Heart left ventricle (tissue), 16 donors: ENCODE results near the gene STARD13. TPM values are rescaled to one million over a fixed set of nuclear protein-coding genes. Genes with fewer than 3 reads are reported as not detected.

Experiments used
- ATAC-seq, 4 donors: fragments of 200-7000 bp; cut with Tn5 transposase; one replicate each; pipeline ENCODE4 v1.9.1; 2020 to 2022; ENCODE audit warnings: moderate library complexity in 4 of 4, mild to moderate bottlenecking in 3 of 4, moderate number of reproducible peaks in 1 of 4
- DNase-seq, 5 donors: peaks; one replicate each; pipeline ENCODE4 v3.0.0-alpha.2; 2020
- H3K27ac ChIP-seq, 12 donors: fragments of 200-600 bp; sonication (generic) in 4 of 12; one replicate each; pipeline versions ENCODE4 v1.5.0 to v1.8.0; 2016 to 2022; ENCODE audit warnings: mild to moderate bottlenecking in 2 of 12
- H3K27me3 ChIP-seq, 9 donors: fragments of 200-600 bp; sonication (generic) in 2 of 9; one replicate each; pipeline versions ENCODE4 v1.5.1 to v1.8.0; 2016 to 2022; ENCODE audit warnings: mild to moderate bottlenecking in 3 of 9
- H3K36me3 ChIP-seq, 9 donors: fragments of 200-600 bp; sonication (generic) in 2 of 9; one replicate each; pipeline versions ENCODE4 v1.5.0 to v1.8.0; 2018 to 2022; ENCODE audit warnings: mild to moderate bottlenecking in 2 of 9
- H3K4me1 ChIP-seq, 12 donors: fragments of 200-600 bp; sonication (generic) in 4 of 12; one replicate each; pipeline versions ENCODE4 v1.5.0 to v1.8.0; 2016 to 2022; ENCODE audit warnings: mild to moderate bottlenecking in 3 of 12
- H3K4me3 ChIP-seq, 12 donors: fragments of 200-600 bp; sonication (generic) in 4 of 12; one replicate each; pipeline versions ENCODE4 v1.5.0 to v1.8.0; 2017 to 2022; ENCODE audit warnings: mild to moderate bottlenecking in 9 of 12, moderate library complexity in 4 of 12
- H3K9me3 ChIP-seq, 12 donors: fragments of 200-600 bp; sonication (generic) in 4 of 12; one replicate each; pipeline versions ENCODE4 v1.5.0 to v1.8.0; 2016 to 2022; ENCODE audit warnings: mild to moderate bottlenecking in 1 of 12
- POLR2A ChIP-seq, 2 donors: fragments of 450-650 bp; IDR thresholded peaks; one replicate each; pipeline ENCODE4 v1.6.1; 2017; ENCODE audit warnings: antibody characterized with exemption in 2 of 2, mild to moderate bottlenecking in 2 of 2, moderate library complexity in 2 of 2
- WGBS, 4 donors: extraction: QIAGEN DNeasy Blood & Tissue Kit in 2 of 4; methylation state at CpG; one replicate each; pipeline versions ENCODE4 v1.1.5 to v1.1.7; 2013 to 2018; 5-methylcytosine and 5-hydroxymethylcytosine counted together
- intact Hi-C, 10 donors: fragments of 100-400 bp; cut with DNase I; formaldehyde crosslinking; loops; one replicate each; pipeline versions ENCODE4 v1.11.1 to v1.14.2; 2022
- polyA plus RNA-seq, 2 donors: library from polyadenylated mRNA; stranded (reverse); fragments of 200-250 nt; gene quantifications; one replicate each; pipeline ENCODE4 v1.2.3, GENCODE V29; 2013
- total RNA-seq, 9 donors: library from RNA; depleted of rRNA in 2 of 9; stranded (reverse); fragments of >200 nt in 2 of 9; fragmentation: NEBNext Ultra II Directional in 3 of 9; extraction: Animal tissue kit (Norgen Biotek cat#: 25700) in 3 of 9; gene quantifications; one replicate each; pipeline versions ENCODE4 v1.1.0 to v1.2.4, GENCODE V29; 2016 to 2023
- TF ChIP-seq, protein P1 (sequence below), 12 donors: fragments of 200-600 bp; sonication (generic) in 4 of 12; IDR thresholded peaks; one replicate each; pipeline versions ENCODE4 v1.5.0 to v1.8.0; 2018 to 2022; ENCODE audit warnings: antibody characterized with exemption in 12 of 12, mild to moderate bottlenecking in 5 of 12
- donor health status: ischemic (EF 13 %, LVEDD 7.1; RV severe dilation, severe dysfunction).
- donor health status: healthy with polysubstance abuse.
- donor health status: DM: no; HTN: yes; CAD: no.
- donor health status: DM: no; HTN: no; CAD: no.
- donor health status: ischemic (EF 25% LVEDD 6.9; RV normal size, moderate dysfunction).
- donor health status: ischemic (EF 25% LVEDD 5.7; RV mildly dilated, moderate dysfunction).
- donor health status: healthy.
- donor health status: DM: yes; HTN: yes; CAD: no.
- donor health status: ischemic (EF 35%, LVEDD 5.7; RV mildly dilated, moderate dysfunction).
- donor health status: nonischemic (EF 11% LVEDD 7.7; RV severe dilation, severe dysfunction).
- donor health status: DM: yes; HTN: yes; CAD: no.
- donor health status: PGD.
- donor health status: ischemic (EF 29% LVEDD 5.4; RV normal size, mild dysfunction).
- donor health status: nonischemic (EF 23%, LVEDD 6.1; RV moderate dilation, normal function).

STARD13 gene
- total and polyA plus RNA-seq, 11 donors: 9.3 to 39.2 (median 28.3) TPM

- no peaks in the 10 kb centered on the region for H3K27me3 ChIP-seq
- ATAC-seq (peak in 1 of 4 donors; percentile 51), DNase-seq (no peak)
- no peaks in the 10 kb centered on the region for H3K9me3 ChIP-seq
- H3K36me3 ChIP-seq: no peaks in the 10 kb centered on the region
- WGBS, 4 donors: 3 to 12% (median 7%) methylated on average over 1 of the region's 1 CpG
- intact Hi-C loops: loop anchor here in 8 of 10 donors (2.0 to 10.0 kb wide), 10 partner anchors 33 to 441 kb away; no protein-coding TSS in a partner anchor
- H3K4me1 ChIP-seq: peaks cover 6 to 64% (median 46%) of the 10 kb centered on the region in 12 donors
- H3K27ac ChIP-seq: peak overlapping the region; percentile 89 to 98 (median 96)
- TF ChIP-seq POLR2A (IDR thresholded peaks at IDR 0.05): no peak
- TF ChIP-seq, protein P1, sequence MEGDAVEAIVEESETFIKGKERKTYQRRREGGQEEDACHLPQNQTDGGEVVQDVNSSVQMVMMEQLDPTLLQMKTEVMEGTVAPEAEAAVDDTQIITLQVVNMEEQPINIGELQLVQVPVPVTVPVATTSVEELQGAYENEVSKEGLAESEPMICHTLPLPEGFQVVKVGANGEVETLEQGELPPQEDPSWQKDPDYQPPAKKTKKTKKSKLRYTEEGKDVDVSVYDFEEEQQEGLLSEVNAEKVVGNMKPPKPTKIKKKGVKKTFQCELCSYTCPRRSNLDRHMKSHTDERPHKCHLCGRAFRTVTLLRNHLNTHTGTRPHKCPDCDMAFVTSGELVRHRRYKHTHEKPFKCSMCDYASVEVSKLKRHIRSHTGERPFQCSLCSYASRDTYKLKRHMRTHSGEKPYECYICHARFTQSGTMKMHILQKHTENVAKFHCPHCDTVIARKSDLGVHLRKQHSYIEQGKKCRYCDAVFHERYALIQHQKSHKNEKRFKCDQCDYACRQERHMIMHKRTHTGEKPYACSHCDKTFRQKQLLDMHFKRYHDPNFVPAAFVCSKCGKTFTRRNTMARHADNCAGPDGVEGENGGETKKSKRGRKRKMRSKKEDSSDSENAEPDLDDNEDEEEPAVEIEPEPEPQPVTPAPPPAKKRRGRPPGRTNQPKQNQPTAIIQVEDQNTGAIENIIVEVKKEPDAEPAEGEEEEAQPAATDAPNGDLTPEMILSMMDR (IDR thresholded peaks at IDR 0.05): no peak
- H3K4me3 ChIP-seq: peak overlapping the region; percentile 50 to 84 (median 68)
Measured at GRCh38 chr13:33284031-33284430, 1.5 kb downstream of the STARD13 start.

- 9 to 19% (median 14%) methylated on average over 1 of the region's 1 CpG for WGBS, 4 donors
- intact Hi-C loops: loop anchor here in 6 of 10 donors (5.0 to 10.0 kb wide), 6 partner anchors 46 to 441 kb away; no protein-coding TSS in a partner anchor
- no peak for TF ChIP-seq POLR2A (IDR thresholded peaks at IDR 0.05)
- TF ChIP-seq, protein P1 (IDR thresholded peaks at IDR 0.05): no peak
- H3K9me3 ChIP-seq: no peaks in the 10 kb centered on the region
- peak overlapping the region; percentile 71 to 98 (median 96) for H3K27ac ChIP-seq
- H3K4me1 ChIP-seq: peaks cover 8 to 70% (median 53%) of the 10 kb centered on the region in 12 donors
- DNase-seq (no peak), ATAC-seq (no peak)
- H3K36me3 ChIP-seq: no peaks in the 10 kb centered on the region
- no peaks in the 10 kb centered on the region for H3K27me3 ChIP-seq
- peak overlapping the region; percentile 50 to 84 (median 68) for H3K4me3 ChIP-seq
Measured at GRCh38 chr13:33283195-33283911, 2.2 kb downstream of the STARD13 start.

GRCh38 chr13:33281951-33282595 is 3.5 kb downstream of the STARD13 start:
- no peak for DNase-seq
- Histone ChIP-seq H3K4me3 (peak overlapping the region in 3 of 12 donors; percentile 62 to 75 (median 67)), H3K27me3 (no peaks in the 10 kb centered on the region), H3K27ac (peak overlapping the region in 8 of 12 donors; percentile 89 to 98 (median 96)), H3K9me3 (no peaks in the 10 kb centered on the region), H3K36me3 (no peaks in the 10 kb centered on the region), H3K4me1 (peaks cover 8 to 83% (median 65%) of the 10 kb centered on the region in 12 donors)
- no peak for TF ChIP-seq POLR2A (IDR thresholded peaks at IDR 0.05)
- TF ChIP-seq, protein P1 (IDR thresholded peaks at IDR 0.05): no peak
- WGBS, 4 donors: 81 to 86% (median 83%) methylated on average over 2 of the region's 2 CpGs
- ATAC-seq: no peak
- intact Hi-C loops: loop anchor here in 6 of 10 donors (5.0 to 10.0 kb wide), 6 partner anchors 45 to 443 kb away; no protein-coding TSS in a partner anchor

- Histone ChIP-seq H3K4me1 (peaks cover 14 to 85% (median 68%) of the 10 kb centered on the region in 12 donors), H3K4me3 (no peak overlapping the region), H3K27me3 (no peaks in the 10 kb centered on the region), H3K9me3 (no peaks in the 10 kb centered on the region), H3K27ac (peak overlapping the region in 5 of 12 donors; percentile 61 to 91 (median 73)), H3K36me3 (no peaks in the 10 kb centered on the region)
- ATAC-seq: no peak
- WGBS, 4 donors: 85 to 92% (median 90%) methylated on average over 5 of the region's 5 CpGs
- TF ChIP-seq POLR2A (IDR thresholded peaks at IDR 0.05): no peak
- TF ChIP-seq, protein P1 (IDR thresholded peaks at IDR 0.05): no peak
- intact Hi-C loops: loop anchor here in 6 of 10 donors (5.0 to 10.0 kb wide), 6 partner anchors 44 to 444 kb away; no protein-coding TSS in a partner anchor
- DNase-seq: no peak
Measured at GRCh38 chr13:33280923-33281322, 4.6 kb downstream of the STARD13 start.
